K562 (cell line): ENCODE measurements around the gene SFT2D2. TPM values are rescaled to one million over a fixed set of nuclear protein-coding genes. Genes with fewer than 3 reads are reported as not detected.

Source experiments
- ARHGAP35 ChIP-seq: fragments of 450-650 bp; IDR thresholded peaks from 2 replicates; pipeline ENCODE4 v1.6.1; 2018; ENCODE audit not compliant: partially characterized antibody
- BACH1 ChIP-seq: fragments of 200-800 bp; sonication (Bioruptor generic); IDR thresholded peaks from 2 replicates; pipeline ENCODE4 v1.6.1; 2016; ENCODE audit warnings: missing genetic modification characterization, missing compliant biosample characterization
- FOXP1 ChIP-seq: sonication (generic); formaldehyde crosslinking; IDR thresholded peaks from 2 replicates; pipeline ENCODE4 v1.8.0; 2022; ENCODE audit warnings: mild to moderate bottlenecking, missing genetic modification reagents
- HMGN3 ChIP-seq: IDR thresholded peaks from 2 replicates; pipeline ENCODE4 v1.6.1; 2011; ENCODE audit warnings: borderline replicate concordance, low read depth, mild to moderate bottlenecking, mixed read lengths, low read length; ENCODE audit not compliant: insufficient read length; ENCODE audit errors: extremely low read depth
- LARP7 ChIP-seq: fragments of 450-650 bp; IDR thresholded peaks from 2 replicates; pipeline ENCODE4 v1.6.1; 2016
- NONO ChIP-seq, 2 experiments: fragments of 200-400 bp in 1 of 2; fragments of 450-650 bp in 1 of 2; formaldehyde crosslinking in 1 of 2; IDR thresholded peaks; 2 replicates each; pipeline ENCODE4 v1.6.1; 2017; ENCODE audit warnings: low read depth in 2 of 2, mild to moderate bottlenecking in 2 of 2, moderate library complexity in 2 of 2, low read length in 1 of 2
- NR3C1 ChIP-seq: sonication (generic); formaldehyde crosslinking; IDR thresholded peaks from 2 replicates; pipeline ENCODE4 v1.8.1; 2022; ENCODE audit warnings: missing genetic modification reagents
- SIN3A ChIP-seq, 2 experiments: fragments of 150-350 bp in 1 of 2; IDR thresholded peaks; 2 replicates each; pipeline ENCODE4 v1.6.1; 2011 to 2016; ENCODE audit warnings: borderline replicate concordance in 2 of 2, low read depth in 2 of 2, low read length in 2 of 2, mild to moderate bottlenecking in 2 of 2, moderate library complexity in 2 of 2; ENCODE audit not compliant: control insufficient read depth in 1 of 2
- SREBF1 ChIP-seq: fragments of 150-350 bp; IDR thresholded peaks from 2 replicates; pipeline ENCODE4 v1.6.1; 2014; ENCODE audit warnings: antibody characterized with exemption, low read depth, low read length, borderline replicate concordance
- ZBTB17 ChIP-seq: fragments of 450-650 bp; formaldehyde crosslinking; IDR thresholded peaks from 2 replicates; pipeline ENCODE4 v1.4.0; 2020; ENCODE audit warnings: mild to moderate bottlenecking
- ZNF318 ChIP-seq, 2 experiments: fragments of 450-650 bp; IDR thresholded peaks; 2 replicates each; pipeline ENCODE4 v1.6.1; 2016; ENCODE audit warnings: mild to moderate bottlenecking in 2 of 2, borderline replicate concordance in 1 of 2, low read depth in 1 of 2, moderate library complexity in 1 of 2
- ZNF444 ChIP-seq: fragments of 250-450 bp; sonication (Bioruptor Pico); IDR thresholded peaks from 2 replicates; pipeline ENCODE4 v1.4.0; 2020; ENCODE audit warnings: mild to moderate bottlenecking, moderate library complexity
- ZNF57 ChIP-seq: fragments of 450-650 bp; formaldehyde crosslinking; IDR thresholded peaks from 2 replicates; pipeline ENCODE4 v1.4.0; 2020; ENCODE audit warnings: mild to moderate bottlenecking, moderate library complexity
- polyA plus RNA-seq, 8 experiments: library from polyadenylated mRNA; depleted of rRNA in 4 of 8; stranded (reverse) in 5 of 8; unstranded in 3 of 8; fragments of >200 nt; fragmentation: Nextera tagmentation in 2 of 8; fragmentation: Illumina TruSeq in 1 of 8; extraction: Ambion mirVana in 2 of 8; extraction: Trizol in 1 of 8; gene quantifications; 2 replicates each; pipeline versions ENCODE4 v1.2.1 to v1.2.3, GENCODE V29; 2011 to 2014; ENCODE audit warnings: inconsistent platforms in 1 of 8, missing spikeins in 1 of 8
- total RNA-seq, 7 experiments: library from RNA; depleted of rRNA in 6 of 7; stranded (reverse); fragments of >200 nt in 6 of 7; fragmentation: Illumina TruSeq in 2 of 7; extraction: Trizol in 2 of 7; gene quantifications; 2 replicates each; pipeline versions ENCODE4 v1.2.1 to v1.2.3, GENCODE V29; 2011 to 2021; ENCODE audit warnings: low replicate concordance in 1 of 7

SFT2D2 gene
- total and polyA plus RNA-seq, 9 of the 15 experiments (the other 6 are each of a cell fraction or from before 2014, with no cell fraction given) = 3.4 to 50.1 (median 21.6) TPM

- TF ChIP-seq ZNF318 (IDR thresholded peaks at IDR 0.05; ENCODE audit: borderline replicate concordance in 1 of 2, low read depth in 1 of 2) (no peak), BACH1 (no peak), FOXP1 (CRISPR knock-in tag) (no peak), SREBF1 (no peak), NONO (IDR thresholded peaks at IDR 0.05; ENCODE audit: low read depth in 2 of 2, low read length in 1 of 2) (no peak), LARP7 (no peak), ARHGAP35 (no peak), ZNF57 (CRISPR knock-in tag) (no peak), HMGN3 (no peak), NR3C1 (CRISPR knock-in tag) (no peak), SIN3A (IDR thresholded peaks at IDR 0.05; ENCODE audit: borderline replicate concordance in 2 of 2, control insufficient read depth in 1 of 2, low read depth in 2 of 2, low read length in 2 of 2) (no peak), ZNF444 (CRISPR knock-in tag) (no peak), ZBTB17 (CRISPR knock-in tag) (no peak)
Observed at GRCh38 chr1:168293356-168293755, 67.6 kb downstream of the SFT2D2 start (continued).
